Endothelial cell of umbilical vein (primary cell): ENCODE results near the gene LKAAEAR1. TPM values are rescaled to one million over a fixed set of nuclear protein-coding genes. Genes with fewer than 3 reads are reported as not detected.

ENCODE experiments used
- BruUV-seq: library from RNA; stranded (reverse); fragments of 400-500 nt; replicated peaks from 2 replicates; lab custom pipeline; 2021; lab: Mats Ljungman, UMichigan
- CTCF ChIA-PET: fragments of 300-600, 350-600 bp; sonication (Branson Sonifier 250); formaldehyde crosslinking; loops from one replicate; lab custom pipeline; 2021; ENCODE audit warnings: antibody characterized with exemption, inconsistent platforms; lab: Charles Lee
- POLR2A ChIA-PET: fragments of 300-600, 350-600 bp; sonication (Branson Sonifier 250); formaldehyde crosslinking; loops from one replicate; lab custom pipeline; 2021; ENCODE audit warnings: antibody characterized with exemption, inconsistent platforms; lab: Charles Lee
- DNase-seq: peaks from one replicate; pipeline ENCODE4 v3.0.0-alpha.2; 2011; ENCODE audit warnings: low read depth, low spot score
- FAIRE-seq: peaks from 2 replicates; lab custom pipeline; 2011; peaks lifted over from hg19 to GRCh38; lab: Jason Lieb, UNC
- H2AFZ ChIP-seq: 2 replicates; pipeline ENCODE4 v1.6.0; 2012; ENCODE audit warnings: low read depth, low read length, control low read depth, inconsistent platforms
- H3K27ac ChIP-seq: 2 replicates; pipeline ENCODE4 v1.5.1; 2011; ENCODE audit warnings: low read depth, mild to moderate bottlenecking, control low read depth, low read length, moderate library complexity; ENCODE audit not compliant: insufficient read depth
- H3K27me3 ChIP-seq, 2 experiments: 2 replicates each; pipeline versions ENCODE4 v1.6.0 to v1.6.1; 2011; ENCODE audit warnings: low read length in 2 of 2, mixed read lengths in 1 of 2; ENCODE audit not compliant: control insufficient read depth in 2 of 2, insufficient read depth in 2 of 2
- H3K36me3 ChIP-seq, 2 experiments: 2 replicates in 1 of 2; 3 replicates in 1 of 2; pipeline ENCODE4 v1.5.1; 2011; ENCODE audit warnings: low read length in 2 of 2, mild to moderate bottlenecking in 1 of 2, moderate library complexity in 1 of 2; ENCODE audit not compliant: control insufficient read depth in 2 of 2, insufficient read depth in 2 of 2; ENCODE audit errors: extremely low read depth in 1 of 2
- H3K4me1 ChIP-seq: 3 replicates; pipeline ENCODE4 v1.5.1; 2011; ENCODE audit warnings: mild to moderate bottlenecking, low read length; ENCODE audit not compliant: control insufficient read depth, insufficient read depth; ENCODE audit errors: extremely low read depth
- H3K4me2 ChIP-seq: 2 replicates; pipeline ENCODE4 v1.6.1; 2011; ENCODE audit warnings: low read length, control low read depth, mixed read lengths; ENCODE audit not compliant: insufficient read depth
- H3K4me3 ChIP-seq, 3 experiments: fragments of 200-600 bp in 1 of 3; sonication (generic), shearing (Covaris generic) in 1 of 3; replicated peaks in 1 of 3; 2 replicates each; pipeline ENCODE4 v1.5.1; 2011 to 2016; ENCODE audit warnings: control low read depth in 3 of 3, low read length in 3 of 3, mild to moderate bottlenecking in 2 of 3, inconsistent platforms in 1 of 3, low read depth in 1 of 3, moderate library complexity in 1 of 3; ENCODE audit not compliant: insufficient read depth in 1 of 3
- H3K79me2 ChIP-seq: 2 replicates; pipeline ENCODE4 v1.6.0; 2012; ENCODE audit warnings: low read length, inconsistent platforms; ENCODE audit not compliant: control insufficient read depth, insufficient read depth
- H3K9ac ChIP-seq: replicated peaks from 2 replicates; pipeline ENCODE3; 2011; ENCODE audit warnings: low read length, control low read depth; ENCODE audit not compliant: insufficient read depth; ENCODE audit errors: extremely low read depth
- H3K9me1 ChIP-seq: replicated peaks from 3 replicates; pipeline ENCODE4 v1.6.0; 2011; ENCODE audit warnings: mild to moderate bottlenecking, low read length; ENCODE audit not compliant: control insufficient read depth, insufficient read depth; ENCODE audit errors: extremely low read depth
- H3K9me3 ChIP-seq: replicated peaks from 2 replicates; pipeline ENCODE4 v1.5.1; 2012; ENCODE audit warnings: low read length, inconsistent platforms; ENCODE audit not compliant: control insufficient read depth, insufficient read depth
- H4K20me1 ChIP-seq: replicated peaks from 2 replicates; pipeline ENCODE3; 2011; ENCODE audit warnings: mild to moderate bottlenecking, low read length; ENCODE audit not compliant: control insufficient read depth, insufficient read depth; ENCODE audit errors: extremely low read depth
- FOS ChIP-seq: IDR thresholded peaks from 2 replicates; pipeline ENCODE4 v1.6.1; 2011; ENCODE audit warnings: mild to moderate bottlenecking, low read length, moderate library complexity, borderline replicate concordance; ENCODE audit not compliant: insufficient read depth
- MYC ChIP-seq: IDR thresholded peaks from one replicate; pipeline ENCODE4 v1.6.1; 2011; ENCODE audit warnings: mild to moderate bottlenecking, low read depth, low read length
- POLR2A ChIP-seq: IDR thresholded peaks from 2 replicates; pipeline ENCODE4 v1.6.1; 2012; ENCODE audit warnings: low read depth, mild to moderate bottlenecking, control low read depth, low read length
- POLR2AphosphoS5 ChIP-seq: IDR thresholded peaks from 2 replicates; pipeline ENCODE4 v1.6.1; 2012; ENCODE audit warnings: low read depth, mild to moderate bottlenecking, control low read depth, low read length, moderate library complexity; ENCODE audit not compliant: insufficient read depth
- dilution Hi-C: fragments of 300-500 bp; cut with MboI; formaldehyde crosslinking; loops from one replicate; pipeline ENCODE4 v1.15.0; 2019; ENCODE audit warnings: low sequenced_read_pairs; ENCODE audit not compliant: extremely low pct_ligation_motif_present
- intact Hi-C: fragments of 100-400 bp; cut with micrococcal nuclease; formaldehyde crosslinking; loops from one replicate; pipeline ENCODE4 v1.10.0; 2022
- polyA plus RNA-seq, 4 experiments: library from polyadenylated mRNA; depleted of rRNA in 3 of 4; stranded (reverse) in 3 of 4; unstranded in 1 of 4; fragments of >200 nt; gene quantifications; 2 replicates each; pipeline versions ENCODE4 v1.2.1 to v1.2.3, GENCODE V29; 2011 to 2012; ENCODE audit warnings: missing spikeins in 1 of 4
- total RNA-seq: library from RNA; stranded (reverse); gene quantifications from 2 replicates; pipeline ENCODE4 v1.2.3, GENCODE V29; 2021
- TF ChIP-seq, protein P1 (sequence below), 2 donors: IDR thresholded peaks; 1 replicate in 1 of 2; 2 replicates in 1 of 2; pipeline ENCODE4 v1.5.1; 2011; ENCODE audit warnings: low read length in 2 of 2, mild to moderate bottlenecking in 2 of 2, moderate library complexity in 2 of 2, control low read depth in 1 of 2, inconsistent platforms in 1 of 2, low read depth in 1 of 2; ENCODE audit not compliant: insufficient read depth in 1 of 2; ENCODE audit errors: extremely low read depth in 1 of 2
- TF ChIP-seq, protein P2 (sequence below): IDR thresholded peaks from 2 replicates; pipeline ENCODE4 v1.6.1; 2011; ENCODE audit not compliant: insufficient read depth, insufficient read length

LKAAEAR1 gene
- total and polyA plus RNA-seq, 2 donors (not counting 3 experiments of a cell fraction or from before 2014, with no cell fraction given): 0.29 TPM; not detected in 1

DNA sequence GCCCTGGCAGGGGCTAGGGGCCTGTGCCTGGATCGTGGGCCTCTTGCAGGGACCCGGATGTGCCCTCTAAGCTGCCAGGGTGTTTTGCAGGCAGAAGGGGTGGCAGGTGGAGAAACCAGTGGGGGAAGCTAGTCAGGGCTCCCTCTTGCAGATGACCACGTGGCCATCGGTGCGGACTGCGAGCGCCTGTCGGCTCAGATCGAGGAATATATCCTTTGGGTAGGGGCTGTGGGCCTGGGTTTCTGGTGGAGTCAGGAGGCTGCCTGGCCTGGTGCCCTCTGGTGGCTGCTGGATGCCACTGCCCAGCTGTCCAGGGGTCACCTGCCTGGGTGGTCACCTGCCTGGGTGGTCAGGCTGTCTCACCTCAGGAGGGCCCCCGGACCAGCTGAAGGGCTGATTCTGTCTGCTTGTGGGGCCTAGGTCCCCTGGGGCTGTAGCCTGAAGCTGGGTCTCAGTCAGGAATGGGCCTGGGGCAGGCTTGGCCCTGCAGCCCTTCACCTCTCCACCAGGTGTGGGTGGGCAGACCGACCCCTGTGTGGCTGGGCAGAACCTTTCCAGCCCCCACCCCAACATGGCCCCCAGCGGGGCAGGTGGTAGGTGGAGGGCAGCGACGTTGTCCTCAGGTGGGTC is 14.5 kb downstream of the LKAAEAR1 start:
- BruUV-seq: no TSS peak
- Histone ChIP-seq H3K36me3 (peaks cover 0 to 16% of the 10 kb centered on the region in 2 experiments), H3K9me3 (no peaks in the 10 kb centered on the region), H3K9me1 (no peaks in the 10 kb centered on the region), H3K4me2 (no peak overlapping the region), H3K4me1 (no peaks in the 10 kb centered on the region), H3K79me2 (no peaks in the 10 kb centered on the region), H3K27me3 (no peaks in the 10 kb centered on the region), H4K20me1 (no peaks in the 10 kb centered on the region), H2AFZ (no peak overlapping the region), H3K9ac (no peak overlapping the region), H3K4me3 (no peak overlapping the region), H3K27ac (no peak overlapping the region)
- dilution Hi-C loops (no loop called here), intact Hi-C loops (loop anchor here (1.0 to 10.0 kb wide), 2 partner anchors 30 to 55 kb away; no protein-coding TSS in a partner anchor)
- DNase-seq: peak; percentile 29
- TF ChIP-seq FOS: no peak
- no peak for TF ChIP-seq POLR2AphosphoS5
- TF ChIP-seq, protein P1, sequence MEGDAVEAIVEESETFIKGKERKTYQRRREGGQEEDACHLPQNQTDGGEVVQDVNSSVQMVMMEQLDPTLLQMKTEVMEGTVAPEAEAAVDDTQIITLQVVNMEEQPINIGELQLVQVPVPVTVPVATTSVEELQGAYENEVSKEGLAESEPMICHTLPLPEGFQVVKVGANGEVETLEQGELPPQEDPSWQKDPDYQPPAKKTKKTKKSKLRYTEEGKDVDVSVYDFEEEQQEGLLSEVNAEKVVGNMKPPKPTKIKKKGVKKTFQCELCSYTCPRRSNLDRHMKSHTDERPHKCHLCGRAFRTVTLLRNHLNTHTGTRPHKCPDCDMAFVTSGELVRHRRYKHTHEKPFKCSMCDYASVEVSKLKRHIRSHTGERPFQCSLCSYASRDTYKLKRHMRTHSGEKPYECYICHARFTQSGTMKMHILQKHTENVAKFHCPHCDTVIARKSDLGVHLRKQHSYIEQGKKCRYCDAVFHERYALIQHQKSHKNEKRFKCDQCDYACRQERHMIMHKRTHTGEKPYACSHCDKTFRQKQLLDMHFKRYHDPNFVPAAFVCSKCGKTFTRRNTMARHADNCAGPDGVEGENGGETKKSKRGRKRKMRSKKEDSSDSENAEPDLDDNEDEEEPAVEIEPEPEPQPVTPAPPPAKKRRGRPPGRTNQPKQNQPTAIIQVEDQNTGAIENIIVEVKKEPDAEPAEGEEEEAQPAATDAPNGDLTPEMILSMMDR (IDR thresholded peaks at IDR 0.05; ENCODE audit: extremely low read depth in 1 of 2, insufficient read depth in 1 of 2, low read depth in 1 of 2, low read length in 2 of 2): peak; percentile 79 to 95
- no peak for TF ChIP-seq POLR2A
- TF ChIP-seq MYC: no peak
- TF ChIP-seq, protein P2, sequence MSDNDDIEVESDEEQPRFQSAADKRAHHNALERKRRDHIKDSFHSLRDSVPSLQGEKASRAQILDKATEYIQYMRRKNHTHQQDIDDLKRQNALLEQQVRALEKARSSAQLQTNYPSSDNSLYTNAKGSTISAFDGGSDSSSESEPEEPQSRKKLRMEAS: peak; percentile 48
- CTCF ChIA-PET: interaction anchor here (0.9 to 2.3 kb wide), 6 partner anchors 9 to 532 kb away, joined by 3 to 21 read pairs (median 4); no protein-coding TSS in a partner anchor
- POLR2A ChIA-PET: no interaction called here
- peak; percentile 68 for FAIRE-seq
